HG02840 (cell line): ENCODE data around the gene TTC1.
"Not testable (repeated sequence)": the region's sequence is repeated elsewhere in the genome, so short reads cannot be mapped to it uniquely, and the experiment has no call there.

Experiments
- ATAC-seq: cut with Tn5 transposase; IDR thresholded peaks from one replicate; pipeline ENCODE4 v1.9.1; 2021; ENCODE audit warnings: mild to moderate bottlenecking, moderate library complexity, moderate number of reproducible peaks; ENCODE audit not compliant: unreplicated experiment, low FRiP score

TTC1 gene

DNA sequence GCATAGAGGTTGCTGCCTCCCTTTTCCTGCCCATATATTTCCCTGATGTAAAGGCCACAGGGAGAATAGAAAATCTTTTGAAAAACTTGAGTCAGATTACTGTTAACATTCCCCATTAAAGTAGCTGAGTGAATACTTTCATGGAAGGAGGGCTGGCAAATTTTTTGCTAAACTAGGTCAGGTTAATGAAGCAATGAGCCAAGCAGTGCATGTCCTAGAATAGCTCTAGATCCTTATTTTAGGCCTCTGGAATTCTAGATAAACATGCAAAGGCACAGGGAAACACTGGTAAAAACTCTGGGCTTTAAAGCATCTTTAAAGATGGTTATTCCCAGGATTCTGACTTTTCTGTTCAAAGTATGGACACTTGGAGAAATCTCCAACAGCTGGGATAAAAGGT is 27.9 kb downstream of the TTC1 start:
- no peak for ATAC-seq

DNA sequence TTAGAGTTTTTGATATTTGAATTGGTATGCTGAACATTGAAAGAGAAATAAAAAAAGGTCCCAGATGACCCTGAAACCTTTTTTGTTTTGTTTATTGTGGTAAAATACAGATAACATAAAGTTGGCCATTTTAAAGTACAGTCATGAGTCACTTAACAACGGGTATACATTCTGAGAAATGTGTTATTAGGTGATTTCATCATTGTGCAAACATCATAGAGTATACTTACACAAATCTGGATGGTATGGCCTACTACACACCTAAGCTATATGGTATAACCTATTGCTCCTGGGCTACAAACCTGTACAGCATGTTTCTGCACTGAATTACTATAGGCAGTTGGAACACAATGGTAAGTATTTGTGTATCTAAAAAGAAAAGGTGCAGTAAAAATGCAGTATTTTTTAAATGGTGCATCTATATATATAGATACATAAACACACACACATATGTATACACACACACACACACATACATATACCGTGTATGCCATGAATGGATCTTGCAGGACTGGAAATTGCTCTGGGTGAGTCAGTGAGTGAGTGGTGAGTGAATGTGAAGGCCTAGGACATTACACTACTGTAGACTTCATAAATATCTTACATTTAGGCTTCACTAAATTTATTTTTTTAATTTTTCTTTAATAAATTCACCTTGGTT is 31.0 kb downstream of the TTC1 start:
- ATAC-seq, result no peak

GRCh38 chr5:160040471-160040835 is 31.5 kb downstream of the TTC1 start:
- ATAC-seq, result no peak

DNA sequence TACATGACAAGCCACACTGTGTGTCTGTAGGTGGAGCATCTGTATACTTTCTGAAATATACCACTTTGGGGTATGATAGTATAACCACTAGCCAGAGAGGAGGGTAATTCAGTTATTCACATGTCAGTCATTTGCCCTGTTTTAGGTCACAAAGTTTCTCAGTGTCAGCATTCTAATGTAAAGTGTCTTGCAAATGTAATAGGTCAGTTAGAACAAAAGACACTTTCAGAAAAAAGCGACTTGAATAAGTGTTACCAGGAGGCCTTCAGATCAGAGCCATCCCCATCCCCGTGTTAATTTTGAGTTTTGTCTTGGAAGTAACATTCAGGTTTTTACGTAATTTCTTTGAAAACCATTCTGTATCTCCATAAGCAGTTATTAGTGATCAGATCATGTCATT is 33.7 kb downstream of the TTC1 start:
- no peak for ATAC-seq

DNA sequence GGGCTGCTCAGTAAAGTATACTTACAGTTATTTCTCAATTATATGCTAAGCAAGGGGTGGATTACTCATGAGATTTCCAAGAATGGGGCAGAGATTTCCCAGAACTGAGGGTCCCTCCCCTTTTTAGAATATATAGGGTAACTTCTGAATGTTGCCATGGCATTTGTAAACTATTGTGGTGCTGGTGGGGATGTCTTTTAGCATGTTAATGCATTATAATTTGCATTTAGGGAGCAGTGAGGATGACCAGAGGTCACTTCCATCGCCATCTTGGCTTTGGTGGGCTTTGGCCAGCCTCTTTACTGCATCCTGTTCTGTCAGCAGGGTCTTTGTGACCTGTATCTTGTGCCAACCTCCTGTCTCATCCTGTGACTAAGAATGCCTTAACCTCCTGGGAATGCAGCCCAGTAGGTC is 35.5 kb downstream of the TTC1 start:
- no peak for ATAC-seq

DNA sequence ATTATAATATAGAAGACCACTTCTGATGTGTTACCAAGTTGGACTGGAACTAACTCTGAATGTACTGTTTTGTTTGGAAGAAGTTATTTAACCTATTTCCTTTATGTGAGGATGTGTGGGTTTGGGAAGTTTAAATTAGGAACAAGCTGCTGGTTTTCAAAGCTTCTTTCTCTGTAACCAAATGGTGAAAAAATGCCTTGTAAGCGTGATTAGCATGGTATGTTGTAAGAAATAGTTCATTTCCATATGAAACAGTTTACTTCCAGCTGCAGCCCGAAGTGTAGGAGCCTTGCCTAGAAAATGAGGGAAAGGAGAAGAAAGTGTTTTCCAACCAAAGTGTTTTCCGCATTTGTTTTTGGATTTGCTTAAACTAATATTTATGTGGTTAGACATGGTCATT is 36.0 kb downstream of the TTC1 start:
- no peak for ATAC-seq

DNA sequence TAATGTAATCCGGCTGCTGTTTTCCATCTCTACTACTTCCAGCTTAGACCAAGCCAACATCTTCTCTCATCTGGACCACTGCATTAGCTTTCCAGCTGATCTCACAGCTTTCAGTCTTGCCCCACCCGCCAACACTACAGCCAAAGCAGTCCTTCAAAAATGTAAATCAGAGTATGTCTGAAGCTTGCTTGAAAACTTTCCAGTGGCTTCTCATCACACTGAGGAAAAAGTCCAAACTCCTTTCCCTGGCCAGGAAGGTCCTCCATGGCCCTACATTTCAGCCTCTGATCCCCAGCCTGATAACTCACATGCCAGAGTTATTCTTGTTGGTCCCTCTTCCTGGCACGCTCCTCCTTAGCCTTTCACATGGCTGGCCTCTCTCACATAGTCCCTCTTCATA is 38.5 kb downstream of the TTC1 start:
- no peak for ATAC-seq

GRCh38 chr5:160048131-160048530 is 39.2 kb downstream of the TTC1 start:
- no peak for ATAC-seq

DNA sequence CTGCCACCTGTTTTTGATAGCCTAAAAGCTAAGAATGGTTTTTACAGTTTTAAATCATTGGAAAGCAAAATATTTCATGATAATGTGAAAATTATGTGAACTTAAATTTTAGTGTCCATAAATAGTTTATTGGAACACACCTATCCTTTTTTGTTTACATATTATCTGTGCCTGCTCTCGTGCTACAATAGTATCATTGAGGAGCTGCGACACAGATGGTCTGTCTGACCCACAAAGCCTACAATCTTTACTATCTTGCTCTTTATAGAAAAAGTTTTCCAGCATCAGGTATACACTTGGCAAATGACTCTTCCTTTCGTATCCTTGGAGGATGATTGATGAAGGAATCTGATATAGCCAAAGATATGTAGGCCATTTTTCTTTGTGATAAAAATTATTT is 40.2 kb downstream of the TTC1 start:
- ATAC-seq, result no peak

DNA sequence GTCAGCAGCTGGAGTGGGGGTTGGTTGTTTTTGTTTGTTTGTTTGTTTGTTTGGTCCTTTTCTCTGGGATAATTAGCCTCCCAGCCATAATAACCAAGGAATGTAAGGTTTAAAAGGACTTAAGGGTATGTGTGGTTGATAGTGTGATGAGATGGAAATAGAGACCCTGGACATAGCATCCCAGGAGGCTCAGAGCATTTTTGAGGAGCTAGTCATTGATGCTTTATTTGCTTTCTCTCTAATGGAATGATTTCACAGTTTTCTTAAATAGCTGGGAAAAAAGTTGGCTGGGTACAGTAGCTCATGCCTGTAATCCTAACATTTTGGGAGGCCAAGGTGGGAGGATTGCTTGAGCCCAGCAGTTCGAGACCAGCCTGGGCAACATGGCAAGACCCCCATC is 45.1 kb downstream of the TTC1 start:
- no peak for ATAC-seq

DNA sequence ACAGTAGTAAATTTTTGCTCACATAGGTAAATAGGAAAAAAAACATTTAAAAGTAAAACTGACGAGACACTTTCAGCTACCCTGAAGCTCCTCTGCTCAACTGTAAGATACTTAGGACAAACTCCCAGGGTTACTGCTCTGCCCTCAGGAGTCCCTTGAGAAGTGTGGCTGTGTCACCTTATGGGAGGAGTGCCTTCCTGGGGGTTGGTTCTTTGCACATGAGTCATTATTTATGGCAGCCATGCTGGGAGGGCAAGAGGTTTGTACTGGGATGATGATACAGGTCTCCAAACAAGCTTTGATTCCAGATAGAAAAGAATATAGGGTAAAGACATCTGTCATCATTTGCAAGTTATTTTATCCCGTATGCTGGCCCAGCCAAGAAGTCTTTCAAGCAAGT is 45.9 kb downstream of the TTC1 start:
- ATAC-seq, result no peak

DNA sequence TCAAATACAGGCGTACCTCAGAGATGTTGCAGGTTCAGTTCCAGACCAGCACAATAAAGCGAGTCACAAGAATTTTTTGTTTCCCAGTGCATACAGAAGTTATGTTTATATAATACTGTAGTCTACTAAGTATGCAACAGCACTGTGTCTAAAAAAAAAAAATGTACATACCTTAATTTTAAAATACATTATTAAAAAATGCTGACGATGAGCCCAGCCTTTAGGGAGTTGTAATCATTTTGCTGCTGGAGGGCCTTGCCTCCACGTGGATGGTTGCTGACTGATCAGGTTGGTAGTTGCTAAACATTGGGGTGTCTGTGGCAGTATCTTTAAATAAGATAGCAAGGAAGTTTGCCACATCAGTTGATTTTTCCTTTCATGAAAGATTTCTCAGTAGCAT is 48.3 kb downstream of the TTC1 start:
- no peak for ATAC-seq

DNA sequence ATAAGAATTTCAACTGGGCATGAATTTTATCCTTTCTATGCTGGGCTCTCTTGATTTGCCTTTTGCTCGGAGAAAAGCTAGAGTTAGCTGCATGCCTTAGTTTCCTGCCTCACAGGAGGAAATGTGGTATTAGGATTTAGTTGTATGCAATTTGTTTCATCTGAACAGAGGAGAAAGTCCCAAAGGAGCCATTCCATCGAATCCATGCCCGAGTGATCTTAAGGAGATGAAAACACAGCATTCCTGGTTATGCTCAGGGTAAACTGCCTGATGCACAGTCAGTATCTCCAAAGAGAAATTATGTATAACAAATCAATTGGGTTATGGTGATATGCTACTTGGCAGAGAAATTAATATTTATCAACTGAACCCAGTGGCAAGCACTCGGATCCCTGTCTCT is 51.1 kb downstream of the TTC1 start:
- no peak for ATAC-seq

GRCh38 chr5:160061770-160062169 is 52.8 kb downstream of the TTC1 start:
- ATAC-seq, result no peak

- ATAC-seq, result no peak
These were observed 55.5 kb downstream of the TTC1 start for GRCh38 chr5:160064417-160064810.

- ATAC-seq, result no peak
These were observed 56.2 kb downstream of the TTC1 start for GRCh38 chr5:160064995-160065614.

DNA sequence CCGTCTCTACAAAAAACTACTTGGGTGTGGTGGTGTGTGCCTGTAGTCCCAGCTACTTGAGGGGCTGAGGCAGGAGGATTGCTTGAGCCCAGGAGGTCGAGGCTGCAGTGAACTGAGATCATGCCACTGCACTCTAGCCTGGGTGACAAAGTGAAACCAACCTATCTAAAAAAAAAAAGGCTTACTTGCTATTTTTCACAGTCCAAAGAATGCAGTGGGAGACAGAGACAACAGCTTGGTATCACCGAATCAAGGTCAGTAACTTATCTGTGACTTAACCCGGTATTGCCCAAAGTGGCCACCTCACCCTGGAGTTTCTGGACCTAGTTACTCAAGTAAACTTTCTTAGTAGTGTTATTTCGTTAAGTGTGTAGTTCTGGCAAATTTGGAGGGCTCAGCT is 60.2 kb downstream of the TTC1 start:
- not testable (repeated sequence) for ATAC-seq

DNA sequence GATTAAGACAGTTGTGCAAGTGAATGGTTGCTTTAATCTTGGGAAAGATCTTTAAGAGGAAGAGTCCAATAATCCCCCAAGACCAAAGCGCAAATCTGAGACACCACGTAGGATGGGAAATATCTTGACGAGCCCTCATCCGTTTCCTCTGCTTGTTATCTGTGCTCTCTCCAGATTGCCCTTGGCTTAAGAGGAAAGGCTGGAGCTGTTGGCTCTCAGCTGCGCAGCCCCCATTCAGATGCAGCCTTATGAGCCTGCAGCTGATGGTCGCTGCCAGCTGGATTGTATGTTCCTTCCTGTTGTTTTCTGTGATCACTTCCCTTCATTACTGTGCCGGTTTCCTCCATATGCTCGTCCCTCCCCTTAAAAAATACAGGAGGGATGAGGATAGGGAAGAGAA is 62.6 kb downstream of the TTC1 start:
- no peak for ATAC-seq

GRCh38 chr5:160071916-160072315 is 63.0 kb downstream of the TTC1 start:
- ATAC-seq, result no peak

DNA sequence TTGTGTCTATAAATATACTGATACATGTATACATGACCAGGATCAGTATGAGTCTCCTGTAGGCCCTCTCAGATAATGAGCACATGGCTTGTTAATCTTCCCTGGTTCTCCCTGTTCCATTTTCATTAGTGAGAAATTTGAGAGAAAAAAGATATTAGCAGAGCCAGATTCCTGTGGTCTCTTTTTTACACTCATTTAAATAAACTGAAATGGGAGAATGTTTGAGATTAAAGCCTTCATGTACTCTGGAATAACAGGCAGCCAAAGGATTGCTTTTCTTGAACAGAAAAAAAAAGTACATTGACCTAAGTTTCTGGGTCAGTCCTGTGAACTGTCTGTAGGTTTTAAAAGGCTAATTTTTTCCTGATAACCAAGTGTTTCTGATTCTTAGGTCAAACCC is 66.1 kb downstream of the TTC1 start:
- ATAC-seq, result no peak

DNA sequence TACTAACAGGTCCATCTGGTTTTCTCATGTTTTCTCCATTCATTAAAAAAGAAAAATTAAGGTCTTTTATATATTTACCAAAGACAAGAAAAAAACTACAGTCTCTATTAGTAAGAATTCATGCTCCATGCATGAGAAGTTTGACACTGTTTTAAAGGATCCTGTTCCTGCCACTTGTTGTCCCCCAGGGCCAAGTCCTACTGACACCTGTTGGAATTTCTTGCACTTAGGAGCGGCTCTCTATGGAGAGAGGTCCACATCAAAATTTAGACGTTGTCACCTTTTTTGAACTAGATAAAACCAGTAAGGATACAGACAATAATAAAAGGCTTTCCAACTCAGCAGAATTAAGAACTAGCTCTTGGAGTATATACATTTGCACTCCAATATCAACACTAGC is 68.1 kb downstream of the TTC1 start:
- ATAC-seq, result no peak

- ATAC-seq, result no peak
These were observed 70.8 kb downstream of the TTC1 start for GRCh38 chr5:160079753-160080152.

GRCh38 chr5:160081495-160081894 is 72.6 kb downstream of the TTC1 start:
- no peak for ATAC-seq
